IPS-18c (cell line): Measurements from ENCODE around the gene RASSF3.
"Not testable (repeated sequence)": the region's sequence is repeated elsewhere in the genome, so short reads cannot be mapped to it uniquely, and the experiment has no call there.

Source experiments
- H3K4me3 ChIP-seq: 2 replicates; pipeline ENCODE4 v1.7.0; 2013; ENCODE audit warnings: low read depth, mild to moderate bottlenecking, low read length, moderate library complexity; ENCODE audit not compliant: insufficient read depth
- H3K9me3 ChIP-seq: one replicate; pipeline ENCODE4 v1.6.1; 2013; ENCODE audit warnings: mild to moderate bottlenecking, low read length, moderate library complexity; ENCODE audit not compliant: control insufficient read depth, insufficient read depth

The RASSF3 gene

GRCh38 chr12:64675795-64676194 is 65.5 kb downstream of the RASSF3 start:
- Histone ChIP-seq H3K9me3 (no peaks in the 10 kb centered on the region), H3K4me3 (no peak overlapping the region)

GRCh38 chr12:64678248-64678647 is 68.0 kb downstream of the RASSF3 start:
- Histone ChIP-seq H3K4me3 (no peak overlapping the region), H3K9me3 (no peaks in the 10 kb centered on the region)

GRCh38 chr12:64678835-64679234 is 68.5 kb downstream of the RASSF3 start:
- Histone ChIP-seq H3K4me3 (no peak overlapping the region), H3K9me3 (no peaks in the 10 kb centered on the region)

GRCh38 chr12:64679487-64680001 is 69.2 kb downstream of the RASSF3 start:
- no peak overlapping the region for H3K4me3 ChIP-seq
- H3K9me3 ChIP-seq, result no peaks in the 10 kb centered on the region

GRCh38 chr12:64680235-64680634 is 69.9 kb downstream of the RASSF3 start:
- Histone ChIP-seq H3K4me3 (no peak overlapping the region), H3K9me3 (no peaks in the 10 kb centered on the region)

- H3K4me3 ChIP-seq, result no peak overlapping the region
- no peaks in the 10 kb centered on the region for H3K9me3 ChIP-seq
These were observed 71.1 kb downstream of the RASSF3 start for GRCh38 chr12:64681200-64682052.

- no peak overlapping the region for H3K4me3 ChIP-seq
These were observed 72.4 kb downstream of the RASSF3 start for GRCh38 chr12:64682572-64683277.

GRCh38 chr12:64683816-64684543 is 73.7 kb downstream of the RASSF3 start:
- Histone ChIP-seq H3K4me3 (no peak overlapping the region), H3K9me3 (no peaks in the 10 kb centered on the region)

More at GRCh38 chr12:64682572-64683277, 72.4 kb downstream of the RASSF3 start:
- H3K9me3 ChIP-seq, result no peaks in the 10 kb centered on the region

GRCh38 chr12:64685050-64685449 is 74.8 kb downstream of the RASSF3 start:
- Histone ChIP-seq H3K9me3 (no peaks in the 10 kb centered on the region), H3K4me3 (no peak overlapping the region)

GRCh38 chr12:64685605-64686004 is 75.3 kb downstream of the RASSF3 start:
- Histone ChIP-seq H3K9me3 (no peaks in the 10 kb centered on the region), H3K4me3 (no peak overlapping the region)

- no peaks in the 10 kb centered on the region for H3K9me3 ChIP-seq
- H3K4me3 ChIP-seq, result no peak overlapping the region
These were observed 77.5 kb downstream of the RASSF3 start for GRCh38 chr12:64687816-64688215.

- no peak overlapping the region for H3K4me3 ChIP-seq
- H3K9me3 ChIP-seq, result no peaks in the 10 kb centered on the region
These were observed 77.9 kb downstream of the RASSF3 start for GRCh38 chr12:64688219-64688618.

- no peak overlapping the region for H3K4me3 ChIP-seq
These were observed 78.4 kb downstream of the RASSF3 start for GRCh38 chr12:64688715-64689114.

GRCh38 chr12:64690236-64690635 is 79.9 kb downstream of the RASSF3 start:
- not testable (repeated sequence) for H3K9me3 ChIP-seq, H3K4me3 ChIP-seq

More at GRCh38 chr12:64688715-64689114, 78.4 kb downstream of the RASSF3 start:
- no peaks in the 10 kb centered on the region for H3K9me3 ChIP-seq

GRCh38 chr12:64691227-64691794 is 81.0 kb downstream of the RASSF3 start:
- H3K4me3 ChIP-seq, result no peak overlapping the region
- no peaks in the 10 kb centered on the region for H3K9me3 ChIP-seq

- H3K4me3 ChIP-seq, result no peak overlapping the region
These were observed 81.7 kb downstream of the RASSF3 start for GRCh38 chr12:64691795-64692583.

More at GRCh38 chr12:64691795-64692583, 81.7 kb downstream of the RASSF3 start:
- H3K9me3 ChIP-seq, result no peaks in the 10 kb centered on the region
